Suprapubic skin (tissue), 4 donors: ENCODE measurements around the gene ETV5. TPM values are rescaled to one million over a fixed set of nuclear protein-coding genes. Genes with fewer than 3 reads are reported as not detected.

Source experiments
- DNase-seq, 2 donors: peaks; one replicate each; pipeline ENCODE4 v3.0.0-alpha.2; 2019; ENCODE audit warnings: low spot score in 2 of 2
- H3K27ac ChIP-seq: fragments of 200-600 bp; sonication (generic); one replicate; pipeline ENCODE4 v1.5.1; 2019
- H3K27me3 ChIP-seq: fragments of 200-600 bp; sonication (generic); one replicate; pipeline ENCODE4 v1.5.1; 2019
- H3K36me3 ChIP-seq: fragments of 200-600 bp; sonication (generic); one replicate; pipeline ENCODE4 v1.5.1; 2019
- H3K4me1 ChIP-seq: fragments of 200-600 bp; sonication (generic); one replicate; pipeline ENCODE4 v1.5.1; 2019
- H3K4me3 ChIP-seq: fragments of 200-600 bp; sonication (generic); one replicate; pipeline ENCODE4 v1.5.1; 2019; ENCODE audit warnings: mild to moderate bottlenecking
- H3K9me3 ChIP-seq: fragments of 200-600 bp; sonication (generic); one replicate; pipeline ENCODE4 v1.5.1; 2019
- CTCF ChIP-seq, 2 donors: fragments of 200-600 bp in 1 of 2; fragments of 450-650 bp in 1 of 2; sonication (generic) in 1 of 2; IDR thresholded peaks; one replicate each; pipeline ENCODE4 v1.5.1; 2016 to 2019; ENCODE audit warnings: antibody characterized with exemption in 2 of 2, mild to moderate bottlenecking in 1 of 2, moderate library complexity in 1 of 2
- EP300 ChIP-seq: sonication (generic); formaldehyde crosslinking; IDR thresholded peaks from one replicate; pipeline ENCODE4 v1.6.1; 2017; ENCODE audit warnings: antibody characterized with exemption
- POLR2A ChIP-seq, 2 donors: fragments of 450-650 bp; IDR thresholded peaks; one replicate each; pipeline ENCODE4 v1.6.1; 2017; ENCODE audit warnings: antibody characterized with exemption in 2 of 2, mild to moderate bottlenecking in 2 of 2, moderate library complexity in 2 of 2
- POLR2AphosphoS5 ChIP-seq, 3 donors: sonication (generic); formaldehyde crosslinking; IDR thresholded peaks; one replicate each; pipeline ENCODE4 v1.6.1; 2017; ENCODE audit warnings: antibody characterized with exemption in 3 of 3
- WGBS: methylation state at CpG from one replicate; pipeline ENCODE4 v1.1.5; 2018; 5-methylcytosine and 5-hydroxymethylcytosine counted together
- total RNA-seq, 4 donors: library from RNA; depleted of rRNA; stranded (reverse); fragments of >200 nt; gene quantifications; one replicate each; pipeline ENCODE4 v1.1.0, GENCODE V29; 2016

ETV5 gene
- total RNA-seq, 4 donors from 2014 or later = 11.2 to 28.6 (median 16.7) TPM

GRCh38 chr3:186099178-186099577 is 9.7 kb downstream of the ETV5 start:
- WGBS = 33% methylated on average over 5 of the region's 5 CpGs
- Histone ChIP-seq H3K9me3 (no peaks in the 10 kb centered on the region), H3K27ac (no peak overlapping the region), H3K4me3 (no peak overlapping the region), H3K4me1 (peaks cover 59% of the 10 kb centered on the region), H3K27me3 (no peaks in the 10 kb centered on the region), H3K36me3 (no peaks in the 10 kb centered on the region)
- DNase-seq = no peak
- TF ChIP-seq POLR2AphosphoS5 (IDR thresholded peaks at IDR 0.05) = no peak
- TF ChIP-seq CTCF (IDR thresholded peaks at IDR 0.05) = no peak
- TF ChIP-seq POLR2A (IDR thresholded peaks at IDR 0.05) = no peak
- TF ChIP-seq EP300 = no peak

- Histone ChIP-seq H3K27ac (peak overlapping the region; percentile 53), H3K36me3 (no peaks in the 10 kb centered on the region), H3K27me3 (no peaks in the 10 kb centered on the region), H3K9me3 (no peaks in the 10 kb centered on the region), H3K4me3 (no peak overlapping the region), H3K4me1 (peaks cover 55% of the 10 kb centered on the region)
- WGBS = 46% methylated on average over 3 of the region's 3 CpGs
- no peak for TF ChIP-seq POLR2A (IDR thresholded peaks at IDR 0.05)
- no peak for TF ChIP-seq CTCF (IDR thresholded peaks at IDR 0.05)
- TF ChIP-seq POLR2AphosphoS5 (IDR thresholded peaks at IDR 0.05) = no peak
- TF ChIP-seq EP300 = no peak
- no peak for DNase-seq
Measured at GRCh38 chr3:186098740-186099139, 10.1 kb downstream of the ETV5 start.

- H3K4me1 ChIP-seq = peaks cover 46% of the 10 kb centered on the region
- H3K27me3 ChIP-seq = no peaks in the 10 kb centered on the region
- WGBS = under 1% methylated on average over 16 of the region's 16 CpGs
- TF ChIP-seq CTCF (IDR thresholded peaks at IDR 0.05) (no peak), POLR2AphosphoS5 (IDR thresholded peaks at IDR 0.05) (no peak), EP300 (no peak), POLR2A (IDR thresholded peaks at IDR 0.05) (no peak)
- H3K9me3 ChIP-seq = no peaks in the 10 kb centered on the region
- H3K4me3 ChIP-seq = peak overlapping the region; percentile 41
- peak in 1 of 2 donors; percentile 81 for DNase-seq
- no peaks in the 10 kb centered on the region for H3K36me3 ChIP-seq
- peak overlapping the region; percentile 54 for H3K27ac ChIP-seq
Measured at GRCh38 chr3:186097663-186098451, 11.0 kb downstream of the ETV5 start.

GRCh38 chr3:186097317-186097662 is 11.6 kb downstream of the ETV5 start:
- Histone ChIP-seq H3K36me3 (no peaks in the 10 kb centered on the region), H3K27me3 (no peaks in the 10 kb centered on the region), H3K4me1 (peaks cover 41% of the 10 kb centered on the region), H3K4me3 (peak overlapping the region; percentile 41), H3K27ac (peak overlapping the region; percentile 54), H3K9me3 (no peaks in the 10 kb centered on the region)
- 27% methylated on average over 4 of the region's 4 CpGs for WGBS
- no peak for DNase-seq
- TF ChIP-seq POLR2AphosphoS5 (IDR thresholded peaks at IDR 0.05) = no peak
- TF ChIP-seq CTCF (IDR thresholded peaks at IDR 0.05) = no peak
- TF ChIP-seq EP300 = no peak
- TF ChIP-seq POLR2A (IDR thresholded peaks at IDR 0.05) = no peak

GRCh38 chr3:186096290-186096689 is 12.6 kb downstream of the ETV5 start:
- Histone ChIP-seq H3K4me1 (peaks cover 46% of the 10 kb centered on the region), H3K4me3 (no peak overlapping the region), H3K27ac (peak overlapping the region; percentile 39), H3K27me3 (no peaks in the 10 kb centered on the region), H3K9me3 (no peaks in the 10 kb centered on the region), H3K36me3 (no peaks in the 10 kb centered on the region)
- TF ChIP-seq EP300 = no peak
- TF ChIP-seq CTCF (IDR thresholded peaks at IDR 0.05) = no peak
- TF ChIP-seq POLR2A (IDR thresholded peaks at IDR 0.05) = no peak
- no peak for TF ChIP-seq POLR2AphosphoS5 (IDR thresholded peaks at IDR 0.05)
- DNase-seq = no peak
- 94% methylated on average over 2 of the region's 2 CpGs for WGBS
